ENCODE measurements around the gene PLD3.

DNA sequence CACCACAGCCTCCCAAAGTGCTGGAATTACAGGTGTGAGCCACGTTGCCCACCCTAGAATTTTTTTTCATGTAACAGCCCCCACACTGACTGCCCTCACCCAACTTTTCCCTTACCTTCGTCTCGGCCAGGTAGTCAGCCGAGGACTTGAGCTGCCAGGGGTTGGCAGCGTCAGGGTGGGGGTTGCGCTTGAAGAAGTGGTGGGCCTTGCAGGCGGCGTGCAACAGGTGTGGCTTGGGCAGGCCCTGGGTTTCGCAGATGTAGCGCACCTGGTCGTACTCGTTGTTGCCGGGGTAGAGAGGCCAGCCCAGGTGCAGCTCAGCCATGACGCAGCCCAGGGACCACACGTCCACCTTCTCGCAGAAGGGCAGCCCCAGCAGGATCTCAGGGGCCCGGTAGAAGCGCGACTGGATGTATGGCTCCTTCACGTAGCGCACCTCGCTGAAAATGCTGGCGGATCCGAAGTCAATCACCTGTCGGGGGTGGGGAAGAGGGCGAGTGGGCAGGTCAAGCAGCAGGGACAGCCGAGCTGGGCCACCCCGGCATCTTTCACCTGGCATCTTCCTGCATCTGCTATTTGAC, 35.3 kb downstream of the PLD3 start:
- TF ChIP-seq SUZ12 (IDR thresholded peaks at IDR 0.05), result no peak
- TF ChIP-seq TARDBP (IDR thresholded peaks at IDR 0.05), result no peak
- no peak for TF ChIP-seq HDGF (IDR thresholded peaks at IDR 0.05; ENCODE audit: borderline replicate concordance)
